GM12892 (cell line): ENCODE results near the gene KIF20B.

Experiments
- POLR2A ChIP-seq: IDR thresholded peaks from 2 replicates; pipeline ENCODE4 v1.6.1; 2011; ENCODE audit warnings: low read depth, low read length, control low read depth
- POLR2AphosphoS5 ChIP-seq: IDR thresholded peaks from 2 replicates; pipeline ENCODE4 v1.6.1; 2011; ENCODE audit warnings: low read depth, low read length, control low read depth

DNA sequence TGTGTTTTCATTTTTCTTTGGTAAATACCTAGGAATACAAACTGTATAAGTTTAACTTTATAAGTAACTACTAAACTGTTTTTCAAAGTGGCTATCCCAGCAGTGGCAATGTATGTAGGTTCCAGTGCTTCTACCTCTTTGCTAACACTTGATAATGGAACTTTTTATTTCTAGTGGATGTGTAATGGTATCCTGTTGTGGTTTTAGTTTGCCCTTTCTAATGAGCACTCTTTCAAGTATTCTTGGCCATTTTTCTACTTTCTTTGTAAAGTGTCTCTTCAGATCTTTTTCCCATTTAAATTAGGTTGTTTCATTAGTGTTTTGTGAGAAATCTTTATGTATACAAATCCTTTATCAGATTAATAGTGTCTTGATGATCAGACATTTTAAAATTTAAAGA lies 4.6 kb downstream of the KIF20B start:
- no peak for TF ChIP-seq POLR2A
- TF ChIP-seq POLR2AphosphoS5: no peak
